ENCODE measurements around the gene ART3.

The ART3 gene

GRCh38 chr4:76153356-76153755, 78.8 kb downstream of the ART3 start:
- DNase-seq, result no peak

GRCh38 chr4:76155979-76156378, 81.5 kb downstream of the ART3 start:
- DNase-seq, result no peak

GRCh38 chr4:76156635-76157034, 82.1 kb downstream of the ART3 start:
- DNase-seq, result no peak

- DNase-seq, result no peak
Measured at GRCh38 chr4:76160355-76160754, 85.8 kb downstream of the ART3 start.

Measured in activated naive CD4-positive, alpha-beta T cell treated with anti-CD3 and anti-CD28 coated beads, Interleukin-2, amount 50 U/mL, for 16 hours (primary cell).